NCI-H1105 (cell line): Measurements from ENCODE around the gene SEPTIN6.
"Not testable (repeated sequence)": the region's sequence is repeated elsewhere in the genome, so short reads cannot be mapped to it uniquely, and the experiment has no call there.

ENCODE experiments used
- DNase-seq: peaks from one replicate; lab custom pipeline; 2025; lab: John Stamatoyannopoulos, UW

Gene SEPTIN6

GRCh38 chrX:119690921-119691716 is 1.8 kb downstream of the SEPTIN6 start:
- DNase-seq = no peak

GRCh38 chrX:119688911-119689321 is 4.1 kb downstream of the SEPTIN6 start:
- no peak for DNase-seq

DNA sequence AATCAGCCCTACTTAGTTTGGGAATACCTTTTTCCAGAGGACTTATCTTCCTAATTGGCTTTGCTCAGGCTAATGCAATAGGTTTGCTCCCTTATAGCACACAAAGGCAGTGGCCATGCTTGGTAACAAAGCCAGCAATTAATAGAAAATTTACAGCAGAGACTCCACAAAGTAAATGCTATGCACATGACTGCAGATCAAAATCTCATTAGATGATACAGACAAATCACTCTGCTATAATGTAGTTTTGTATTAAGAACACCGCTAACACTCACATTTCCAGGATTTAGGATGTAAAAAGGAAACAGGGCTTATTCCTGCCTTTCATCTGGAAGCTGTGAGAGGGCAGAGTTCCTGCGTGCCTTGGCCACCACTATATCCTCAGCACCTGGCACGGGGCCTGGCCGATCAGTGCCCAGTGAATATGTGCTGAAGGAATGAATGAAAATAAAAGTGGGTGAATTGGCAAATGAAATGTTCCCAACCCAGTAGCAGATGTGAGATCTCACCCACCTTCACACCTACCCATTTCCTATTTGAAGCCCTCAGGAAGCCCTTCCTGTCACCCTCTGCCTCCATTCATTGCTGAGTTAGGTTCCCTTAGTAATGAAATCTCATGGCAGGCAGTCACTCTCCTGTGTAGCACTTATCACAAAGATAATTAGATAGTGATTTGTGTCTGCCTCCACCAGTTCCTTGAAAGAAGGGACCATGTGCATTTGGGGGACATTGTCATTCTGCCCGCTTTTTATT is 5.1 kb downstream of the SEPTIN6 start:
- DNase-seq = no peak

DNA sequence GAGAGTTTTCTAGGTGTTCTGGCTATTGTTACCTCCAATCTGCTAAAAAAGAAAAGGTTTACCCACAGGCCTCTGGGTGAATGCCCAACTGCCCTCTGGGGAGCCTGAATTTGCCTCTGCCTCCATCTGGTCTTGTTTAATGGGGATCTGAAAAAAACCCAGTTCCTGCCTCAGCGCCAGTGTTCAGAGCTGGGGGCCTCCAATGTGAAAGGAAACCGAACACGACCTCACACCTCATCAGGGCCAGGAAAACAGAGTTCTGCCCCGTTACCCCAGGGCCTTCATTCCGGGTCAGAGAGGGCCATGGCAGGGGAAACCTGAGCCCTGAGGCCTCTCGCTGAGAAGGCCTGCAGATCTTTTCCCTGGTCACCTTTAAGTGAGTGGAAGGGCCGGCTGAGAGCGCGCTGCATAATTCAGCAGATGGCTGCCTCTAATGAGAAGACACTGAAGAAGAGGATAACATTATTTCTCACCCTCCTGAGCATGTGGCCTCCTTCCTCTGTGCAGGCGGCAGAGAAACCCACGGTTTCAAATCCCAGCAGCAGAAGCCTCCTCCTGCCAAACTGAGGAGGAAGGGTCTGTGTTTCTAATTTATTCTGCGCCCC is 6.8 kb downstream of the SEPTIN6 start:
- no peak for DNase-seq

GRCh38 chrX:119685225-119686066 is 7.5 kb downstream of the SEPTIN6 start:
- DNase-seq = no peak

DNA sequence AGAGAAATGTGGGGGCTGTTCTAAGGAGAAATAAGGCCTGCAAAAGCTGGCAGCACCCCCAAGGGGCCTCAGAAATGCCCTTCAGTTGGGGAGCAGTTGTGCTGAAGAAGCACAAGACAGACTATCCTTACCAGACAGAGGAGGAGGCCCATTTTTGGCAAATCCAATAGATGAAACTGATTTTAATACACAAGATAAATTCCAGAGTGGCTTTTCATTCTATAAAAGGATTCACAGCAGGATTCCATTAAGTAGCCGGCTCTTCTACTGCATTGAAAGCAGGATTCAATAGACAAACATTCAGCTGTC is 8.1 kb downstream of the SEPTIN6 start:
- no peak for DNase-seq

DNA sequence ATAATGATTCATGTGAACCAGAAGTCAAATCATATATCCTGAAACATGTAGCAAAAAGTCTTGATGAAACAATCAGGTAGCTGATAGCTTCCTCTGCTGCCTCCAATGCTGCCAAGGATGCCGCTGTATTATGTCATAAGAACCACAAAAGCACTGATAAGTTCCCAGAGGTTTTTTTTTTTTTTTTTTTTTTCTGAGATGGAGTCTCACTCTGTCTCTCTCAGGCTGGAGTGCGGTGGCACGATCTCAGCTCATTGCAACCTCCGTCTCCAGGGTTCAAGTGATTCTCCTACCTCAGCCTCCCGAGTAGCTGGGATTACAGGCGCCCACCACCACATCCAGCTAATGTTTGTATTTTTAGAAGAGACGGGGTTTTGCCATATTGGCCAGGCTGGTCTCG is 8.7 kb downstream of the SEPTIN6 start:
- not testable (repeated sequence) for DNase-seq

DNA sequence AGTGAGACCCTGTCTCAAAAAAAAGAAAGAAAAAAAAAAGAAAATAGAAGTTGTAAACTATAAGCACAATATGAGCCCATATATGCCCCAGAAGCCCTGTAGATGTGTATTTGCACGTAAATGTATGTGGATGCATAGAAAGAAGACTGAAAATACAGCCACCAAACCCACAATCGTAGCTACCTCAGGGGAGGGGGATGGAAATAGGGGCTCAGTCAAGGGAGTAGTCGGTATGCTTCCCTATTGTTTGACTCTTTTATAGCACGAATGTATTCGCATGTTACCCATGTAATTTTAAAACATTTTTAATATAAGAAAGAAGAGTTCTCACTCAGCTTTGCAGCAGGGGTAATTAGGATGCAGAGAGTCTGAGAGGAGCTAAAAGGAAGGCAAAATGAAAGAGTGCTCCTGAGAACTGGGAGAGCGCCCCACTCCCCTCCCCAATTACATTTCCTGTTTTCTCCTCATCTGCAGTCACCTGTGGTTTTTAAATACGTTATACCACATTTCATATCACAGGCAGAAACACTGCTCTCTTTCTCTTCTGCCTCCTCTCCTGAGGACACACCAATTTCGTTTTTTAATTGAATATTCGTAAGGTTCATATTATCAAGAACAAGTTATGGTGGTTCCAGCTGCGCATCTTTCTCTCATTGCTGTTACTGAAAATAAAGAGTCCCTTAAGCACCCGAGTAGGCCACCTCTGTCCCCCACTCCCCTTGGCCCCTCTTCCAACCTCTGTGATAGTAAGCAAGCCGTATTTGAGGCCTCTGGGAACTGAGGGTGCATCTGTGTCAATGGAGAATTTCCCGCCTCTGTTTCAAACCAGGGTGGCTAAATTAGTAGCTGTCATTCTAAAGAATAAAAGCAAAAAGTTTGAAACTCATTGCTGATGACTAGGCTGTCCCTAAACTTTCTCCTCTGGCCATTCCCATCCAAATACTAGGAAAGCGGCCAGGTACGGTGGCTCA is 10.7 kb downstream of the SEPTIN6 start:
- no peak for DNase-seq

DNA sequence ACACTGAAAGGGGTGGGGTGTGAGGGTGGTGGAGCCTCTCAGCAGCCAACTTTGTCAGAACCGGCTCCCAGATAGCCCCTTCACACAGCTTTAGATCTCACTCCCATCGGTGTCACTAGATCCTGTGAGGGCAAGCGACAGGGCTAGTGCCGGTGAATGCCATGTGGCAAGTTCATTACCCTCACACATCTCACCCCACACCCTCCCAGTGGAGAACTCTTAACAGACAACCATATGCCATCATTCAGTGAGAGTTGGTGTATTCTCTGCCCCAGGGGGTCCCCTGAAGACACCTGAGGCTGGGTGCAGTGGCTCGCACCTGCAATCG is 15.3 kb downstream of the SEPTIN6 start:
- DNase-seq = no peak

GRCh38 chrX:119676949-119677653 is 15.9 kb downstream of the SEPTIN6 start:
- DNase-seq = no peak

GRCh38 chrX:119673336-119673735 is 19.6 kb downstream of the SEPTIN6 start:
- no peak for DNase-seq

DNA sequence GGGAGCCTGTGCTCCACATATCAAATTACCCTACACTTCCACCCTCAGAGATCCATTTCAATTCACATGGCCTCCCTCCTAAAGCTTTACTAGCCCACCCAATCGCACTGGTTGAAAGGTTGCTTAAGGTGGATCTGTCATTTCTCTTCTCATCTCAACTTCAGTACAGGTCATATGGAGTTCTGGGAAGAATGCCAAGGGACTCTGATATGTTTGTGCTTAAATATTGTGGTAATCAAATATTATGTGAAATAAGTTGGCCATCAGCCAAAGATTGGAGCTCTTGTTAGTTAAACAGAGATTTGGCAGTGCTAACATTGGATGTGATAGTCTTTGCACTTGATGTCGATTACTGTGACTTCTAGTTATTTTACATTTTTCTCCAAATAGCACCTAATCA is 20.5 kb downstream of the SEPTIN6 start:
- DNase-seq = peak; percentile 93

DNA sequence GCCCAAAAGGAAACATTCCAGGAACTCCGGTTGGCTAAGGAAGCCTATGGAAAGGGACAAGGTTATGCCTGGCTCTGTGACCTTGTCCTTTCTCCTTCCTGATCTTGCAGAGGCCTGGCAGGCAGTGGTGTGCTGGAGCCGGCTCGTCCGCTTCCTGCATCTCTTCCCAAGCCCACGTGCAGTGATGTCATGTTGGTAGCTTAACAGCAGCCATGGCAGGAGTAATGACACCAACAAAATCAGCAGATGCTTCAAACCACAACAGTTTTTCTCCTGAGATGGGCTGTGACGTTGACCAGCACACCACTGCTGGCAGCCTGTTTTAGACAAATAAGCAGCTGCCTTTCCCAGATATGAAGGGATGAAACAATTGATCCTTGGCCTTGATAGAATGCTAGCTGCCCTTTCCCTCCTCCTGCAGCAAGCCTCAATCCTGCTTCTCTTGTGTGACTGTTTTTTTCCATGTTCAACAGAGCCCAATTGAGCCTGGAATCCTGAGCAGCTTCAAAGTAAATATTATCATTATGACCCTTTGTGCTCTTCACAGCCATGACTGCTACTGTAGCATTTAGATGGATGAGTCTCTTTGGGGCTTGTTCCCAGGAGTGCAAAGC is 23.4 kb downstream of the SEPTIN6 start:
- DNase-seq = no peak

- DNase-seq = no peak
Measured at GRCh38 chrX:119667111-119667878, 25.7 kb downstream of the SEPTIN6 start.

DNA sequence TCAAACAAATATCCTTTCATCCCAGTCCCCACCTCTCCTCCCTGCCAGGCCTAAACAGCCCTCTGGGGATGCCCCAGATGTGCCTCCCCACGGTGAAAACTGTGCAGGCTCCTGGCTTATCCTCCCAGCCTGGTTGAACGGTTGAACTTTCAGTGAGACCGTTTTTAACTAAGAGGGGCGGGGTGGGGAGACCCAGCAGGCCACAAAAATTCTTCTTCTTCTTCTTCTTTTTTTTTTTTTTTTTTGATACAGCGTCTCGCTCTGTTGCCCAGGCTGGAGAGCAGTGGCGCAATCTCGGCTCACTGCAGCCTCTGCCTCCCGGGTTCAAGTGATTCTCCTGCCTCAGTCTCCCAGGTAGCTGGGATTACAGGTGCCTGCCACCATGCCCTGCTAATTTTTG is 28.1 kb downstream of the SEPTIN6 start:
- not testable (repeated sequence) for DNase-seq

GRCh38 chrX:119661486-119661885 is 31.5 kb downstream of the SEPTIN6 start:
- DNase-seq = no peak

DNA sequence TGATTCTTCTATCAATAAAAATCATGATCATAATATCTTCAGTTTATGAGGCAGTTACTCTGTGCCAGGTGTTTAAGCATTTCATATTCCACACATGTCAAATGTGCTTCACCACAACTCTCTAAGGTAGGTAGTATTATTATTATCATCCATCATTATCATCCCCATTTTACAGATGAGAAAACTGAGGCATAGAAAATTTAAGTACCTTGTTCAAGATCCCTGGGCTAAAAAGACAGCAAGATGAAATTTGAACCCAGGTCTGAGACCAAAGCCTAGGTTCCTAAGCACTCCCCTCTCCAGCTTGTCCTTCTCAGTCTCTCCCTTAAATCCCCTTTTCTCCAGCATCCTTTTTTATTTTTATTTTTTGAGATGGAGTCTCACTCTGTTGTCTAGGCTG is 33.4 kb downstream of the SEPTIN6 start:
- DNase-seq = no peak

DNA sequence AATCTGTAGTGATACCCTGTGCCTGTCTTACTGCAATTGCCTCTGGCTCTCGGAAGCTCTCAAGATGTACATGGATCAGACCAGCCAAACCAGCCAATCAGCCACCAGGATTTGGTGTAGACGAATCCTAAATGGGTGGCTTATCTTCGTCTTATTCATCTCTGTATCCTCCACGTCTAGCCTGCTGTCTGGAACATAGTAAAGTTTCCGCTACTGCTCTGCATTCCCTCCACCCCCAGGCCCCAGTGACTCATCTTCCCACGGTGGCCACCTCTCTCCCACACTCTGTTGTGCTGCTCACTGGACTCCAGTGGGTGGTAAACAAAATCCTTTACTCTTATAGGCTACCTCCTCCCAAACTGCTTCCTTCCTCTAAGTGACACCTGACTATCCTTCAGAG is 37.8 kb downstream of the SEPTIN6 start:
- no peak for DNase-seq

DNA sequence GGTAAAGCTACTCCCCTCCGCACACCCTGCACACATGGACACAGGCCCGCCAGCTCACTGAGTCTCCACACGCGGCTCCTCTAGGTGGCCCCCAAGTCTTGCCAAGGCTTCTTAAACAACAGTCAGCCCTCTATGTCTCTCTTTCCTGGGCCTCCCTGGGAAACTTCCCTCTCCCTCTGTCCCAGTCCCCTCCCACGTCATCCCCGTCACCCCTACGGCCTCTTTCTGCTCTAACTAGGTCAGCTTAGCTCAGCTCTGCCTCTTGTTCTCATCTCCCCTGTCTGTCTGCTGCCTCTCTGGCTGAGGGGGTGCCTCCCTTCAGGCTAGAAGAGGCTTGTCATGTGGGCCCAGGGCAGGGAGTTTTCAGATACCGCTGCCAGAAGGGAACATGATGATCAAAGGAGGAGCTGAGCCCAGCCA is 38.8 kb downstream of the SEPTIN6 start:
- no peak for DNase-seq
